Stomach (tissue), 9 donors: Measurements from ENCODE around the gene PWWP2A. TPM values are rescaled to one million over a fixed set of nuclear protein-coding genes. Genes with fewer than 3 reads are reported as not detected.

Experiments
- DNase-seq, 2 donors: peaks; one replicate each; pipeline versions ENCODE4 v3.0.0 to v3.0.0-alpha.2; 2013 to 2019
- H3K27ac ChIP-seq, 5 donors: fragments of 200-600 bp in 4 of 5; sonication (generic) in 4 of 5; one replicate each; pipeline ENCODE4 v1.5.1; 2013 to 2019; ENCODE audit warnings: mild to moderate bottlenecking in 1 of 5, moderate library complexity in 1 of 5
- H3K27me3 ChIP-seq, 3 donors: fragments of 200-600 bp; sonication (generic); one replicate each; pipeline ENCODE4 v1.5.1; 2017 to 2019; ENCODE audit warnings: mixed run types in 1 of 3
- H3K36me3 ChIP-seq, 4 donors: fragments of 200-600 bp; sonication (generic); 1 replicate in 3 of 4; 2 replicates in 1 of 4; pipeline ENCODE4 v1.5.1; 2016 to 2019
- H3K4me1 ChIP-seq, 4 donors: fragments of 200-600 bp; sonication (generic); one replicate each; pipeline ENCODE4 v1.5.1; 2016 to 2019
- H3K4me3 ChIP-seq, 4 donors: fragments of 200-600 bp; sonication (generic) in 3 of 4; one replicate each; pipeline ENCODE4 v1.5.1; 2016 to 2019; ENCODE audit warnings: mild to moderate bottlenecking in 1 of 4
- H3K9me3 ChIP-seq, 4 donors: fragments of 200-600 bp; sonication (generic); one replicate each; pipeline ENCODE4 v1.5.1; 2016 to 2019
- EP300 ChIP-seq: sonication (generic); formaldehyde crosslinking; IDR thresholded peaks from one replicate; pipeline ENCODE4 v1.6.1; 2017; ENCODE audit warnings: antibody characterized with exemption
- POLR2A ChIP-seq, 4 donors: fragments of 450-650 bp; IDR thresholded peaks; one replicate each; pipeline ENCODE4 v1.6.1; 2016; ENCODE audit warnings: antibody characterized with exemption in 4 of 4, control low read depth in 2 of 4, mild to moderate bottlenecking in 1 of 4, moderate library complexity in 1 of 4
- POLR2AphosphoS5 ChIP-seq, 3 donors: sonication (generic); formaldehyde crosslinking; IDR thresholded peaks; one replicate each; pipeline ENCODE4 v1.6.1; 2016; ENCODE audit warnings: antibody characterized with exemption in 3 of 3
- WGBS, 5 donors: extraction: QIAGEN DNeasy Blood & Tissue Kit in 3 of 5; methylation state at CpG; one replicate each; pipeline versions ENCODE4 v1.1.5 to v1.1.7; 2013 to 2018; 5-methylcytosine and 5-hydroxymethylcytosine counted together
- intact Hi-C: fragments of 100-400 bp; cut with DNase I; formaldehyde crosslinking; loops from one replicate; pipeline ENCODE4 v1.15.1; 2023; ENCODE audit warnings: low total_unique reads
- polyA plus RNA-seq, 3 donors: library from polyadenylated mRNA; stranded (reverse); fragments of 200-250 nt; gene quantifications; one replicate each; pipeline ENCODE4 v1.2.3, GENCODE V29; 2013
- total RNA-seq, 5 donors: library from RNA; depleted of rRNA; stranded (reverse); fragments of >200 nt; gene quantifications; one replicate each; pipeline versions ENCODE4 v1.1.0 to v1.2.3, GENCODE V29; 2014 to 2016
- TF ChIP-seq, protein P1 (sequence below), 7 experiments: fragments of 450-650 bp in 4 of 7; fragments of 200-600 bp in 3 of 7; sonication (generic) in 3 of 7; IDR thresholded peaks; one replicate each; pipeline ENCODE4 v1.5.1; 2016 to 2019; ENCODE audit warnings: antibody characterized with exemption in 7 of 7, control low read depth in 2 of 7, mild to moderate bottlenecking in 1 of 7
- donor health status: healthy with polysubstance abuse.
- donor health status: Bipolar disorder and iron deficiency.
- donor health status: healthy.

The PWWP2A gene
- total and polyA plus RNA-seq, 8 donors: 6.7 to 200 (median 28.1) TPM

DNA sequence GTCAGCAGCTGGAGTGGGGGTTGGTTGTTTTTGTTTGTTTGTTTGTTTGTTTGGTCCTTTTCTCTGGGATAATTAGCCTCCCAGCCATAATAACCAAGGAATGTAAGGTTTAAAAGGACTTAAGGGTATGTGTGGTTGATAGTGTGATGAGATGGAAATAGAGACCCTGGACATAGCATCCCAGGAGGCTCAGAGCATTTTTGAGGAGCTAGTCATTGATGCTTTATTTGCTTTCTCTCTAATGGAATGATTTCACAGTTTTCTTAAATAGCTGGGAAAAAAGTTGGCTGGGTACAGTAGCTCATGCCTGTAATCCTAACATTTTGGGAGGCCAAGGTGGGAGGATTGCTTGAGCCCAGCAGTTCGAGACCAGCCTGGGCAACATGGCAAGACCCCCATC lies 65.2 kb downstream of the PWWP2A start:
- intact Hi-C loops: no loop called here
- no peaks in the 10 kb centered on the region for H3K4me1 ChIP-seq
- H3K4me3 ChIP-seq: no peak overlapping the region
- H3K36me3 ChIP-seq: peaks cover 47 to 100% (median 99%) of the 10 kb centered on the region in 4 donors
- H3K9me3 ChIP-seq: no peaks in the 10 kb centered on the region
- H3K27me3 ChIP-seq: no peaks in the 10 kb centered on the region
- no peak overlapping the region for H3K27ac ChIP-seq
- WGBS, 5 donors: 67 to 100% (median 98%) methylated on average over 1 of the region's 1 CpG
- TF ChIP-seq, protein P1, sequence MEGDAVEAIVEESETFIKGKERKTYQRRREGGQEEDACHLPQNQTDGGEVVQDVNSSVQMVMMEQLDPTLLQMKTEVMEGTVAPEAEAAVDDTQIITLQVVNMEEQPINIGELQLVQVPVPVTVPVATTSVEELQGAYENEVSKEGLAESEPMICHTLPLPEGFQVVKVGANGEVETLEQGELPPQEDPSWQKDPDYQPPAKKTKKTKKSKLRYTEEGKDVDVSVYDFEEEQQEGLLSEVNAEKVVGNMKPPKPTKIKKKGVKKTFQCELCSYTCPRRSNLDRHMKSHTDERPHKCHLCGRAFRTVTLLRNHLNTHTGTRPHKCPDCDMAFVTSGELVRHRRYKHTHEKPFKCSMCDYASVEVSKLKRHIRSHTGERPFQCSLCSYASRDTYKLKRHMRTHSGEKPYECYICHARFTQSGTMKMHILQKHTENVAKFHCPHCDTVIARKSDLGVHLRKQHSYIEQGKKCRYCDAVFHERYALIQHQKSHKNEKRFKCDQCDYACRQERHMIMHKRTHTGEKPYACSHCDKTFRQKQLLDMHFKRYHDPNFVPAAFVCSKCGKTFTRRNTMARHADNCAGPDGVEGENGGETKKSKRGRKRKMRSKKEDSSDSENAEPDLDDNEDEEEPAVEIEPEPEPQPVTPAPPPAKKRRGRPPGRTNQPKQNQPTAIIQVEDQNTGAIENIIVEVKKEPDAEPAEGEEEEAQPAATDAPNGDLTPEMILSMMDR (IDR thresholded peaks at IDR 0.05): no peak
- TF ChIP-seq POLR2AphosphoS5 (IDR thresholded peaks at IDR 0.05) (no peak), POLR2A (IDR thresholded peaks at IDR 0.05) (no peak), EP300 (no peak)
- DNase-seq: no peak

DNA sequence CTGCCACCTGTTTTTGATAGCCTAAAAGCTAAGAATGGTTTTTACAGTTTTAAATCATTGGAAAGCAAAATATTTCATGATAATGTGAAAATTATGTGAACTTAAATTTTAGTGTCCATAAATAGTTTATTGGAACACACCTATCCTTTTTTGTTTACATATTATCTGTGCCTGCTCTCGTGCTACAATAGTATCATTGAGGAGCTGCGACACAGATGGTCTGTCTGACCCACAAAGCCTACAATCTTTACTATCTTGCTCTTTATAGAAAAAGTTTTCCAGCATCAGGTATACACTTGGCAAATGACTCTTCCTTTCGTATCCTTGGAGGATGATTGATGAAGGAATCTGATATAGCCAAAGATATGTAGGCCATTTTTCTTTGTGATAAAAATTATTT lies 70.2 kb downstream of the PWWP2A start:
- Histone ChIP-seq H3K36me3 (peaks cover 34 to 83% (median 81%) of the 10 kb centered on the region in 4 donors), H3K27ac (no peak overlapping the region), H3K4me1 (no peaks in the 10 kb centered on the region), H3K9me3 (no peaks in the 10 kb centered on the region), H3K4me3 (no peak overlapping the region), H3K27me3 (no peaks in the 10 kb centered on the region)
- DNase-seq: no peak
- TF ChIP-seq POLR2A (IDR thresholded peaks at IDR 0.05) (no peak), POLR2AphosphoS5 (IDR thresholded peaks at IDR 0.05) (no peak), EP300 (no peak)
- TF ChIP-seq, protein P1 (IDR thresholded peaks at IDR 0.05): no peak
- intact Hi-C loops: no loop called here
- WGBS, 5 donors: 61 to 78% (median 77%) methylated on average over 3 of the region's 3 CpGs

DNA sequence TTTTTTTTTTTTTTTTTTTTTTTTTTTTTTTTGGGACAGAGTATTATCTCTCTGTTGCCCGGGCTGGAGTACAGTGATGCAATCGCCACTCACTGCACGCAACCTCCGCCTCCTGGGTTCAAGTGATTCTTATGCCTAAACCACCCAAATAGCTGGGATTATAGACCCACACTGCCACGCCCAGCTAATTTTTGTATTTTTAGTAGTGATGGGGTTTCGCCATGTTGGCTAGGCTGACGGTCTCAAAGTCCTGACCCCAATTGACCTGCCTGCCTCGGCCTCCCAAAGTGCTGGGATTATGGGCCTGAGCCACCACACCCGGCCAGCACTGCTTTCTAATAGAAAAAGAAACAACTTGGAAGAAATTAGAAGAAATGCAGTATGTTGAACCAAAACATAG lies 71.1 kb downstream of the PWWP2A start:
- Histone ChIP-seq H3K27me3 (no peaks in the 10 kb centered on the region), H3K9me3 (no peaks in the 10 kb centered on the region), H3K4me1 (no peaks in the 10 kb centered on the region), H3K27ac (no peak overlapping the region), H3K4me3 (no peak overlapping the region), H3K36me3 (peaks cover 27 to 82% (median 77%) of the 10 kb centered on the region in 4 donors)
- 77 to 93% (median 91%) methylated on average over 9 of the region's 9 CpGs for WGBS, 5 donors
- intact Hi-C loops: no loop called here
- no peak for DNase-seq
- TF ChIP-seq EP300 (no peak), POLR2AphosphoS5 (IDR thresholded peaks at IDR 0.05) (no peak), POLR2A (IDR thresholded peaks at IDR 0.05) (no peak)
- TF ChIP-seq, protein P1 (IDR thresholded peaks at IDR 0.05): no peak

DNA sequence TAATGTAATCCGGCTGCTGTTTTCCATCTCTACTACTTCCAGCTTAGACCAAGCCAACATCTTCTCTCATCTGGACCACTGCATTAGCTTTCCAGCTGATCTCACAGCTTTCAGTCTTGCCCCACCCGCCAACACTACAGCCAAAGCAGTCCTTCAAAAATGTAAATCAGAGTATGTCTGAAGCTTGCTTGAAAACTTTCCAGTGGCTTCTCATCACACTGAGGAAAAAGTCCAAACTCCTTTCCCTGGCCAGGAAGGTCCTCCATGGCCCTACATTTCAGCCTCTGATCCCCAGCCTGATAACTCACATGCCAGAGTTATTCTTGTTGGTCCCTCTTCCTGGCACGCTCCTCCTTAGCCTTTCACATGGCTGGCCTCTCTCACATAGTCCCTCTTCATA lies 71.8 kb downstream of the PWWP2A start:
- Histone ChIP-seq H3K27ac (no peak overlapping the region), H3K9me3 (no peaks in the 10 kb centered on the region), H3K4me1 (no peaks in the 10 kb centered on the region), H3K36me3 (peaks cover 25 to 82% (median 74%) of the 10 kb centered on the region in 4 donors), H3K4me3 (no peak overlapping the region), H3K27me3 (no peaks in the 10 kb centered on the region)
- TF ChIP-seq EP300 (no peak), POLR2A (IDR thresholded peaks at IDR 0.05) (no peak), POLR2AphosphoS5 (IDR thresholded peaks at IDR 0.05) (no peak)
- TF ChIP-seq, protein P1 (IDR thresholded peaks at IDR 0.05): no peak
- intact Hi-C loops: no loop called here
- WGBS, 5 donors: 77 to 93% (median 87%) methylated on average over 3 of the region's 3 CpGs
- DNase-seq: peak in 1 of 2 donors; percentile 47
